HK-2 (cell line): ENCODE results near the gene KCNJ16.

Experiments
- DNase-seq: peaks from one replicate; pipeline ENCODE4 v3.0.0-alpha.2; 2018; ENCODE audit not compliant: unreplicated experiment

The KCNJ16 gene

DNA sequence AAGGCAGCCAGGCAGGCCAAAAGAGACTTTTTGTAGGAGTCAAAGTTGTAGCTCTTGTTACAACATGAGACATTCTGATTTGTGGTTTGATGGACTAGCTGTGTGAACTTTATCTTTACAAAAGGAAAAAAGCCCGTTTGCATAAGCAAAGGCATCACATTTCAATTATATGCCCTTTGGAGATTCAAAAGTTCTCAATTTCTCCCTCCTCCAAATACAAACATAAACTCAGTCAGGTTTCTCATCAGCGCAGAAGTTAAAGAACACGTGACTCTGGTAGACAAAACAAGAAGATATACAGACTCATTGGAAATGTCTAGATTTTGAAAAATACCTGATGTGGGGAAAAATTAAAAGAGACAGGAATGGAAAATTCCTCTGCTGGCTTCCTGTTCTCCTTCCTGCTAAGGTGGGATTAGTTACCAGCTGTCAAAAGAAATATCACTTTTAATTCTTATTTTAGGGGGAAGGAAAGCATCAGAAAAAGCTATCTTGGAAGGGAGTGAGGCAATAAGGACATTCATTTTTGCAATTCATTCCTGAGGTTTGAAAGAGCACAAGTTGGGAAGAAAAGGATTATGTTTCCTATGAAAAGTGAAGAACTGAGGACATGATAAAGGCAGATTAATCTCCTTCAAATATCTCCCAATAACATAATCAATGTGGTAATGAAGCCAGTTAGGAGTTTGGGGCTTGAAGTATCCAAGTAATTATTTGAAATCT, 4.6 kb upstream of the KCNJ16 start:
- no peak for DNase-seq

- no peak for DNase-seq
These were observed 3.9 kb upstream of the KCNJ16 start for GRCh38 chr17:70071127-70071526.

- DNase-seq = no peak
These were observed 3.4 kb upstream of the KCNJ16 start for GRCh38 chr17:70071620-70072019.

DNA sequence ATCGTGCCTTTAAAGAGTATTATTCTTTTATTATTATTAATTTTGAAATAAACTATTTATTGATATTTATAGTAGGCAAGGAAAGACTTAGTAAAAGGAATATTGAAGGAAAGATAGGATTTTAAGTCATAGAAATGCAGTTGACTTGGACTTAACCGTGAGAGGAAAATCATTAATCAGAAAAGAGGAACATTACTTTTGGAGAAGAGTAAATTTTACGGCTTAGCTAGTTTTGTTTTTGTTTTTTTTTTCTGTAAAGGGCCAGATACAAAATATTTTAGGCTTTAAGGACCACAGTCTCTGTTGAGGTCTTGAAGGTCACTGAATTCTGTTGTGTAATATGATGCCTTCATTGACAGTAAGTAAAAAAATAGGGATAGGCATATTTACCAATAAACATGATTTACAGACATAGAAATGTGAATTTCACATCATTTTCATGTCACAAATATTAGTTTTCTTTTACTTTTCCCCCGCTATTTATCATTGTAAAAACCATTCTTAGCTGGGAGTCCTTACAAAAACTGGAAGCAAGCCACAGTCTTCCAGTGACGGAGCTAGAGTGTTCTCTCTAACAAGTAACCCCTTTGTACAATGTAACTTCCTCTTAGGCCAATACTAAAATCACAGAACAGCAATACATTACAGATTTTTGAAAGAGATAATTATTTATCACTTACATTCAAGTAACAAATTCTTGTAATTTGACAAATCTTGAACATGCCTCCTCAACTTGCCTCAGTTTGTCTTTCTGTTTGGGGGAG, 2.3 kb upstream of the KCNJ16 start:
- no peak for DNase-seq

DNA sequence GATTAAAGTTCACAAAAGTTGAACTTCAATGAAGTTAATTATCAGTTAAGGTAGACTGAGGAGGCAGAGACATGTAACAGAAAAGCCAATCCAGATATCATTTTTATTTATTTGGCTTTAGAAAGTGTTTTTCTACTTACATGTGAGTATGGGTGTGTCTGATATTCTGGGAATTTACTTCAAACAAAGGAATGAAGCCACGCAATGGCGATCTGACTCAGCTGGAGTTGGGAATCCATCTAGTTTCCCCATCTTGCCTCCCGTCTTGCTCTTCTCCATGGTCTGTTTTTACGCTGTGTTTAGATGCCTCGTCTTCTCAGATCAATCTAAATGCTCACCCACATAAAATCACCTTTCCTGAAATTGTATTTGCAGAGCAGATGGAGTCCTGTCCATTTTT, 1.7 kb upstream of the KCNJ16 start:
- DNase-seq = no peak

- no peak for DNase-seq
These were observed 1.2 kb upstream of the KCNJ16 start for GRCh38 chr17:70073799-70074198.

GRCh38 chr17:70074236-70074830, 692 bp upstream of the KCNJ16 start:
- DNase-seq = peak; percentile 29

- DNase-seq = no peak
These were observed 1.2 kb downstream of the KCNJ16 start for GRCh38 chr17:70076189-70076588.

DNA sequence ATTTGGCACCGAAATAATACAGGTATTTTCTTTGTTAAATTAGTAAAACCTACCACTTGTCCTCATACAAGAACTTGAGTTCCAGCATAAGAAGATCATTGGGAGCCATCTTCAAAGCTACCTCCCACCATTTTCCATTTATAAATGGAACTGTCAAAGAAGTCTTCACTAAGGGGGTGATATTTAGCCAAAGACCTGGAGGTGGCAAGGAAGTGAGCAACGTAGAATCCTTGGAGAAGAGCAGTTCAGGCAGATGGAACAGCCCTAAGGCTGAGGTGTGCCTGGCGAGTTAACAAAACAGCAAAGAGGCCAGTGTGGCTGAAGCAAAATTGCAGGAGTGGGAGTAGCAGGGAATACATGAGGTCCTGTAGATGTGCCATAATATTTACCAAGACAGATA, 1.8 kb downstream of the KCNJ16 start:
- DNase-seq = peak; percentile 6

GRCh38 chr17:70078549-70078948, 3.5 kb downstream of the KCNJ16 start:
- no peak for DNase-seq

GRCh38 chr17:70078994-70079531, 4.0 kb downstream of the KCNJ16 start:
- no peak for DNase-seq

GRCh38 chr17:70080541-70081347, 5.7 kb downstream of the KCNJ16 start:
- DNase-seq = no peak

DNA sequence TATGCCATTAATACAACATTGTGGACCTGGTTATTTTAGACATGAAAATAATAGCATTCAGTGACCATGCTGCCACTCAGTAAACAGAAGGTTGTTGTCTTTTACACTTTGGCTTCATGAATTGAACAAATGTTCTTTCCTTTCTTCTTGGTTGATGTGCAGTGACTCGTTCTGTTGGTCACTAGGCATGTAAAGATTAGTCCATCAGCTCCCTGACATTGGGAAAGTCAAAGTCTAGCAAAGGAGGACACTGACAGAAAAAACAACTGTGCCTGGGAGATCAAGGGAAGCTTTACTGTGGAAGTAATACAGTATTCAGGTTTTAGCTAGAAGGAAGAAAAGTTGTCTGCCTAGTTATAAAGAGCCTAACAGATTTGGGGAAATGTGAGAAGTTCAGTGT, 6.9 kb downstream of the KCNJ16 start:
- no peak for DNase-seq

- DNase-seq = no peak
These were observed 9.5 kb downstream of the KCNJ16 start for GRCh38 chr17:70084476-70084875.

DNA sequence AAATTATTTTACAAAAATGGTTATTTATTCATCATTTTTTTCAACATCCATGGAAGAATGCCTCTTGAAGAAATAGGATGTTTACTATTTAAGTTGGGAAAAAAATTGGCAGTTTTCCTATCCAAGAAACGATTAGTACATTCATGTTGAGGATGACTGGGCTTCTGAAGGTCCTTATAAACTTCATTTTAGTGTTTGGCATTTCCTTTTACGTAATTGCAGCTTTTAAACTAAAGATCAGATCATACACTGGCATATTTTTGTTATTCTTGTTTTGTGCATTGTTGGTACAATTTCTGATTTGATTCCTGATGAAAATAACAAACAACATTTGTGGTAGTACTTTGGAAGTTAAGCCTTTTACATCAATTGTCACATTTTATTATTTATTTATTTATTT, 11.5 kb downstream of the KCNJ16 start:
- no peak for DNase-seq

- DNase-seq = no peak
These were observed 14.6 kb downstream of the KCNJ16 start for GRCh38 chr17:70089513-70090148.

DNA sequence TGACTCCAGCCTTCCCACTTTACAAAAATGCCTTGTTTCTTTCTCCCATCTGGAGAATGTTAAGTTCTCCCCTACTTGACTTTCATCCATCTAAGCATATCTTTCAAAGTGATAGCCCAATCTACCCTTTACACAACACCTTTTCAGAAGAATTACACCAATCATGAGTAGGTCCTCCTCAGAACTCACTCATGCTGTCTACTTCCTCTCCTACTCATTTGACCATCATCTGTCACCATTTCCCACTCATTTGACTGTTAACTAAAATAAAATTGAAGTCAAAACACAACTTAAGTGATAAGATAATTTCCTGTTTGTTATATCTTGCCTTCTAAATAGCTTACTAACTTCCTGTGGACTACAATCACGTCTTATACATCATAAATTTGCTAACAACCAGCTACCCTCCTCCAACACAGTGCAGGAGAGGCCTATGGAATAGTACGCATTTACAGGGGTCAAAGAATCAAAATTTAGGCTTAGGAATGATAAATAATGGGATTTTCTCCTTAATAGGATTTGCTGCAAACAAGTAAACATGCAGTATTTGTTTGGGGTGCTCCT, 16.1 kb downstream of the KCNJ16 start:
- no peak for DNase-seq

GRCh38 chr17:70091696-70092095, 16.7 kb downstream of the KCNJ16 start:
- no peak for DNase-seq

DNA sequence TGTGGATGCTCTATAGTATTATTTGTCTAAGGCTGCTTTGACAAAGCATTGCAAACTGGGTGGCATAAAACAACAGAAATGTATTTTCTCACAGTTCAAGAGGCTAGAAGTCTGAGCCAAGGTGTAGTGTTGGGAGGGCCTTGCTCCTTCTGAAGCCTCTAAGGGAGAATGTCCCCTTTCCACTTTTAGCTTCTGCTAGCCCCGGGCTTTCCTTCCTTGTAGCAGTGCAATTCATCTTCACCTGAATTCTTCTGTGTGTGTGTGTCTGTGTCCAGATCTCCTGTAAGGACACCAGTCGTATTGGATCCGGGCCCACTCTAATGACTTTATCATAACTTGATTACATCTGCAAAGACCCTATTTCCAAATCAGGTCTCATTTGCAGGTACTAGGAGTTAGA, 18.1 kb downstream of the KCNJ16 start:
- no peak for DNase-seq

DNA sequence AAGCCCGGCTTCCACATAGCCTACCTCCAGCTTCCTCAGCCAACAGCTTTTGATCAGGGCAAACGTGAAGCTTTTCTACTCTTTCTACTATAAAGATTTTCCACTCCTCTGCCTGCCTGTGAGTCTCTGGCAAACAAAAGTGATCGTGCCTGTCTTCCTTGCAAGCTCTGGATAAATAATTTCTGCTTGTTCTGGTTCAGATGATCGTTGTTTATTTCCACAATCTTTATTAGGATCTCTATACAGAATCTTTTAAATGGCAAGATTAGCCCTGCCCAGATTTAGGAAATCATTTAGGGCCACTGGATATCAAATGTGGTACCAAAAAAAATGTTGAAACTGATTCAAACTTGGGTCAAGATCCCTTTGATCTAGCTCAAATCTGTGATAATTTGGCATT, 20.4 kb downstream of the KCNJ16 start:
- DNase-seq = no peak

DNA sequence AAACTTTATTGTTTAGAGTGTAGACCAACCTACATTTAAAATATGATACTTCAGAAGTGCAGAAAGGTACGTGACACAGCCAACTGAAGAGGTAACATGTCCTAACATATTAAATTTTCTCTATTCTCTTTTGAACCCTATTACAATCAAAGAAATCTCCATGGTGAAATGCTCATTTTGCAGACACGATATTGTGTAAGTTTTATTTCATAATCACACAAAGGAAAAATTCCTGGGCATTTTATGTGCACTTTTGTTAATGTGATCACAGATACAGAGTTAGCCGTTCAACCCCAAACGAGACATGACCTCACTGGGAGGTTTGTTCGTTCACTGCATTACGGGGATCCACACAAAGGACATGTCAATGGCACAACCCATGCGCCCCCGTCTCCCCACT, 21.8 kb downstream of the KCNJ16 start:
- DNase-seq = no peak
